ENCODE measurements around the gene TEX19.

Gene TEX19

DNA sequence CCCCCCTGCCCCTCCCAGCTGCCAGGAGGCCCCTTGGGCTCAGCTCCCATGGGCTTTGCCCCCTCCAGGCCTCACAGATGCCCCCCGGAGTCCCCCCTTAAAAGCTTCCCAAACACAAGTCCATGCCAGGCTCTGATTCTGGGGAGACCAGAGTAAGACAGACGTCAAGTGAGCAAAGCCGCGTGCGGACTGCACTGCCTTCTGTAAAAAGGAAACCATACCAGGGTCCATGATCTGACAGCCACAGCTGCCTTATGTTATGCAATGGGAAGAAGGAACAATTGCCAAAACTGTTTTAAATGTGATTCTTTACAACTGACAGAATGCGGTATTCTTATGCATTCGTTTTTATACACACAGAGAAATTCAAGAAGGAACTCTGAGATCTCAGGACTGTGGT is 41.2 kb downstream of the TEX19 start:
- H3K14ac ChIP-seq (ENCODE audit: low read length in 2 of 2): no peak overlapping the region
- no peaks in the 10 kb centered on the region for H3K79me1 ChIP-seq (replicated peaks; ENCODE audit: low read length, poor library complexity, severe bottlenecking)
- H3K23ac ChIP-seq (ENCODE audit: low read length in 2 of 2): no peak overlapping the region
- no peak overlapping the region for H2BK120ac ChIP-seq (ENCODE audit: low read depth, low read length)
- no peak overlapping the region for H3K4ac ChIP-seq (ENCODE audit: low read depth in 1 of 2, low read length in 2 of 2)
- H3K9ac ChIP-seq (ENCODE audit: low read length): peak overlapping the region; percentile 65
- no peaks in the 10 kb centered on the region for H3K27me3 ChIP-seq (ENCODE audit: control insufficient read depth in 1 of 2, insufficient read depth in 1 of 2, low read length in 2 of 2)
- H2BK12ac ChIP-seq (ENCODE audit: low read length in 2 of 2): no peak overlapping the region
- no peak for DNase-seq
- H3K4me3 ChIP-seq (ENCODE audit: insufficient read depth in 1 of 2, low read depth in 1 of 2, low read length in 2 of 2): no peak overlapping the region
- H4K8ac ChIP-seq (ENCODE audit: low read length): no peak overlapping the region
- no peak overlapping the region for H2BK5ac ChIP-seq (ENCODE audit: low read depth, low read length, poor library complexity, severe bottlenecking)
- H3K4me2 ChIP-seq (ENCODE audit: low read length, poor library complexity, severe bottlenecking): no peak overlapping the region
- H2AFZ ChIP-seq (ENCODE audit: low read depth, low read length): no peak overlapping the region
- H3K18ac ChIP-seq (ENCODE audit: low read depth in 1 of 2, low read length in 2 of 2): no peak overlapping the region
- H4K91ac ChIP-seq (ENCODE audit: low read length): no peak overlapping the region
- H2AK5ac ChIP-seq (ENCODE audit: low read length, severe bottlenecking): no peak overlapping the region
- H3K4me1 ChIP-seq (ENCODE audit: control insufficient read depth, insufficient read depth, low read depth, low read length): peaks cover 51% of the 10 kb centered on the region
- H2BK15ac ChIP-seq (ENCODE audit: low read depth, poor library complexity, severe bottlenecking): no peak overlapping the region
- H3K27ac ChIP-seq (ENCODE audit: low read length, poor library complexity, severe bottlenecking): peak overlapping the region; percentile 7
- H3K9me3 ChIP-seq (ENCODE audit: control insufficient read depth, low read length): no peaks in the 10 kb centered on the region
- peaks cover 22 to 30% of the 10 kb centered on the region in 2 experiments for H3K36me3 ChIP-seq (ENCODE audit: control insufficient read depth in 1 of 2, insufficient read depth in 2 of 2, low read depth in 1 of 2, low read length in 2 of 2)
- WGBS: 93% methylated on average over 7 of the region's 7 CpGs

DNA sequence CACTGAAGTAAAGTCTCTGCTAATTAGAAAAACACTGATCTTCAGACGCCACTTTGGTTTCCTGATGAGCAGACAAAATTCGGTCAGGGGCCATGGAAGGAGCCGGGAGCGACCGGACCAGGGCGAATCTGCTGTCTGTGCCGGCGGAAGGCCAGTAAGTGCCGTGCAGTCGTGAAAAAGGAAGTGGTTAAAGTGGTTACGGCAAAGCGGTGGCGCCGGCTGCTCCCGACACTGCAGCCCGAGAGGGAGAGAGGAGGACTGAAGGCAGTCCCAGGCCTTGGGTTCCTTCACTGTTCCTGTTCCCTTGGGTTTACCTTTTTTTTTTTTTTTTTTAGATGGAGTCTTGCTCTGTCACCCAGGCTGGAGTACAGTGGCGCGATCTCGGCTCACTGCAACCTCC is 41.8 kb downstream of the TEX19 start:
- no peak overlapping the region for H2AFZ ChIP-seq (ENCODE audit: low read depth, low read length)
- H2BK12ac ChIP-seq (ENCODE audit: low read length in 2 of 2): no peak overlapping the region
- no peaks in the 10 kb centered on the region for H3K9me3 ChIP-seq (ENCODE audit: control insufficient read depth, low read length)
- H3K4me1 ChIP-seq (ENCODE audit: control insufficient read depth, insufficient read depth, low read depth, low read length): peaks cover 51% of the 10 kb centered on the region
- no peak for DNase-seq
- no peak overlapping the region for H3K18ac ChIP-seq (ENCODE audit: low read depth in 1 of 2, low read length in 2 of 2)
- no peak overlapping the region for H3K4ac ChIP-seq (ENCODE audit: low read depth in 1 of 2, low read length in 2 of 2)
- no peaks in the 10 kb centered on the region for H3K79me1 ChIP-seq (replicated peaks; ENCODE audit: low read length, poor library complexity, severe bottlenecking)
- 99% methylated on average over 10 of the region's 19 CpGs for WGBS
- H3K14ac ChIP-seq (ENCODE audit: low read length in 2 of 2): no peak overlapping the region
- no peak overlapping the region for H3K27ac ChIP-seq (ENCODE audit: low read length, poor library complexity, severe bottlenecking)
- H4K8ac ChIP-seq (ENCODE audit: low read length): no peak overlapping the region
- no peak overlapping the region for H3K4me2 ChIP-seq (ENCODE audit: low read length, poor library complexity, severe bottlenecking)
- no peak overlapping the region for H4K91ac ChIP-seq (ENCODE audit: low read length)
- no peak overlapping the region for H3K4me3 ChIP-seq (ENCODE audit: insufficient read depth in 1 of 2, low read depth in 1 of 2, low read length in 2 of 2)
- peaks cover 22 to 30% of the 10 kb centered on the region in 2 experiments for H3K36me3 ChIP-seq (ENCODE audit: control insufficient read depth in 1 of 2, insufficient read depth in 2 of 2, low read depth in 1 of 2, low read length in 2 of 2)
- H3K9ac ChIP-seq (ENCODE audit: low read length): no peak overlapping the region
- no peak overlapping the region for H2BK15ac ChIP-seq (ENCODE audit: low read depth, poor library complexity, severe bottlenecking)
- no peak overlapping the region for H2BK120ac ChIP-seq (ENCODE audit: low read depth, low read length)
- no peaks in the 10 kb centered on the region for H3K27me3 ChIP-seq (ENCODE audit: control insufficient read depth in 1 of 2, insufficient read depth in 1 of 2, low read length in 2 of 2)
- H2BK5ac ChIP-seq (ENCODE audit: low read depth, low read length, poor library complexity, severe bottlenecking): no peak overlapping the region
- no peak overlapping the region for H2AK5ac ChIP-seq (ENCODE audit: low read length, severe bottlenecking)
- no peak overlapping the region for H3K23ac ChIP-seq (ENCODE audit: low read length in 2 of 2)

DNA sequence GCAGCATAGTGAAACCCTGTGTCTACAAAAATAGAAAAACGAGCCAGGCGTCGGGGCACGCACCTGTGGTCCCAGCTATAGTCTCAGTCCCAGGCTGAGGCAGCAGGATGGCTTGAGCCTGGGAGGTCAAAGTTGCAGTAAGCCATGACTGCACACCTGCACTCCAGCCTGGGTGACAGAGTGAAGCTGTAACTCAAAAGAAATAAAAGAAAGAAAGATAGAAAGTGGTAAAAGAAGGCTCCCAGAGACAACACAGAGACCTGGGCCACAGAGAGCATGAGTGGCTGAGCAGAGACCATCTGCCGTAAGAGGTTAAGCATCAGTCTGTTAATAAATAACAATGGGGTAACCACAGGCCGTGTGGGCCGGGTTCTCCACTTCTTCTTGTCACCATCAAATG is 43.8 kb downstream of the TEX19 start:
- Histone ChIP-seq H3K4me1 (ENCODE audit: control insufficient read depth, insufficient read depth, low read depth, low read length) (peaks cover 55% of the 10 kb centered on the region), H3K14ac (ENCODE audit: low read length in 2 of 2) (no peak overlapping the region), H3K4me3 (ENCODE audit: insufficient read depth in 1 of 2, low read depth in 1 of 2, low read length in 2 of 2) (no peak overlapping the region), H4K8ac (ENCODE audit: low read length) (no peak overlapping the region), H2BK120ac (ENCODE audit: low read depth, low read length) (no peak overlapping the region), H3K9me3 (ENCODE audit: control insufficient read depth, low read length) (no peaks in the 10 kb centered on the region), H3K4ac (ENCODE audit: low read depth in 1 of 2, low read length in 2 of 2) (no peak overlapping the region), H3K36me3 (ENCODE audit: control insufficient read depth in 1 of 2, insufficient read depth in 2 of 2, low read depth in 1 of 2, low read length in 2 of 2) (peaks cover 25 to 29% of the 10 kb centered on the region in 2 experiments), H2AFZ (ENCODE audit: low read depth, low read length) (no peak overlapping the region), H2BK5ac (ENCODE audit: low read depth, low read length, poor library complexity, severe bottlenecking) (no peak overlapping the region), H3K27ac (ENCODE audit: low read length, poor library complexity, severe bottlenecking) (peak overlapping the region; percentile 67), H3K79me1 (replicated peaks; ENCODE audit: low read length, poor library complexity, severe bottlenecking) (peaks cover 5% of the 10 kb centered on the region), H3K4me2 (ENCODE audit: low read length, poor library complexity, severe bottlenecking) (peak overlapping the region; percentile 17), H4K91ac (ENCODE audit: low read length) (no peak overlapping the region), H2BK15ac (ENCODE audit: low read depth, poor library complexity, severe bottlenecking) (no peak overlapping the region), H3K27me3 (ENCODE audit: control insufficient read depth in 1 of 2, insufficient read depth in 1 of 2, low read length in 2 of 2) (no peaks in the 10 kb centered on the region), H2AK5ac (ENCODE audit: low read length, severe bottlenecking) (no peak overlapping the region), H3K23ac (ENCODE audit: low read length in 2 of 2) (no peak overlapping the region), H3K9ac (ENCODE audit: low read length) (no peak overlapping the region), H3K18ac (ENCODE audit: low read depth in 1 of 2, low read length in 2 of 2) (no peak overlapping the region), H2BK12ac (ENCODE audit: low read length in 2 of 2) (no peak overlapping the region)
- 91% methylated on average over 7 of the region's 7 CpGs for whole genome bisulfite sequencing
- no peak for DNase-seq

DNA sequence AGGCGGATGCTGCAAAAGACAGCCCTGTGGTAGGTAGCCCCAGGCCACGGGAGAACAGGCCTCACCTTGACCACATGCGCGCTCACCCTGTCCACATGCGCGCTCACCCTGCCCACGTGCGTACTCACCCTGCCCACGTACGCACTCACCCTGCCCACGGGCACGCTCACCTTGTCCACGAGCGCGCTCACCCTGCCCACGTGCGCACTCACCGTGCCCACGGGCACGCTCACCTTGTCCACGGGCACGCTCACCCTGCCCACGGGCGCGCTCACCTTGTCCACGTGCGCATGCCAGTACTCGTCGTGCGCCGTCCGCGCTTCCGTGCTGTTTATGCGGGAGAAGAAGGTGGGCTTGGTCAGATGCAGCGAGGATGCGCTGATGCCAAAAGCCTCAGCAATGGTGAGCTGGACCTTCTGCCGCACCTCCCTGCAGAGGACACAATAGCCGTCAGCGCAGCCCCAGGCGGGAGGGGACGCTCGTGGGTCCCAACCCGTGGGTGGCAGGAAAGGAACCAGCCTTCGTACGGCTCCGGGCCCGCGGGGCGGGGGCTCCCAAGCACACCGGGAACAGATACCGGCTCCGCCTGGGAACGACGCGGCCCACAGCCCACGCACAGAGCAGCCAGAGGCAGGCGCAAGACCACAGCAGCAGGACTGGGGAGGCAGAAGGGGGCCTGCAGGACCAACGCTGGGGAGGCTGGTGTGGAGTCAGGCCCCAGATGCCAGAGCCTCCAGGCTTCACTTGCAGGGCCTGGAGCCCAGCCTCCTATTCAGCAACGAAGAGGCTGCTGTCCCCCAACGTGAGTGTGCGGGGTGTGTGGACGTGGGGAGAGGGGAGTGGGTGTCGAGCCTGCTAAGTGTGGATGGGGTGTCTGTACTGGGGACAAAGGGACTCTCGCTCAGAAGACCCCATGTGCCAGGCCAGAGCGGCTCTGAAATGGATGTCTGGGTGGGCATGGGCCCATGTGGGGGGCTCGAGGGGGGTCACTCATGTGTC is 44.9 kb downstream of the TEX19 start:
- H2BK12ac ChIP-seq (ENCODE audit: low read length in 2 of 2): no peak overlapping the region
- H3K14ac ChIP-seq (ENCODE audit: low read length in 2 of 2): no peak overlapping the region
- H2AFZ ChIP-seq (ENCODE audit: low read depth, low read length): no peak overlapping the region
- H2BK15ac ChIP-seq (ENCODE audit: low read depth, poor library complexity, severe bottlenecking): no peak overlapping the region
- H2BK120ac ChIP-seq (ENCODE audit: low read depth, low read length): no peak overlapping the region
- H3K18ac ChIP-seq (ENCODE audit: low read depth in 1 of 2, low read length in 2 of 2): no peak overlapping the region
- DNase-seq: no peak
- no peak overlapping the region for H3K23ac ChIP-seq (ENCODE audit: low read length in 2 of 2)
- H3K9me3 ChIP-seq (ENCODE audit: control insufficient read depth, low read length): no peaks in the 10 kb centered on the region
- no peak overlapping the region for H3K27ac ChIP-seq (ENCODE audit: low read length, poor library complexity, severe bottlenecking)
- H3K9ac ChIP-seq (ENCODE audit: low read length): no peak overlapping the region
- H3K4me1 ChIP-seq (ENCODE audit: control insufficient read depth, insufficient read depth, low read depth, low read length): peaks cover 60% of the 10 kb centered on the region
- H3K4me3 ChIP-seq (ENCODE audit: insufficient read depth in 1 of 2, low read depth in 1 of 2, low read length in 2 of 2): no peak overlapping the region
- no peaks in the 10 kb centered on the region for H3K27me3 ChIP-seq (ENCODE audit: control insufficient read depth in 1 of 2, insufficient read depth in 1 of 2, low read length in 2 of 2)
- H2BK5ac ChIP-seq (ENCODE audit: low read depth, low read length, poor library complexity, severe bottlenecking): no peak overlapping the region
- peaks cover 6% of the 10 kb centered on the region for H3K79me1 ChIP-seq (replicated peaks; ENCODE audit: low read length, poor library complexity, severe bottlenecking)
- peak overlapping the region; percentile 71 for H2AK5ac ChIP-seq (ENCODE audit: low read length, severe bottlenecking)
- H3K4ac ChIP-seq (ENCODE audit: low read depth in 1 of 2, low read length in 2 of 2): no peak overlapping the region
- 98% methylated on average over 64 of the region's 67 CpGs for WGBS
- no peak overlapping the region for H4K8ac ChIP-seq (ENCODE audit: low read length)
- H3K36me3 ChIP-seq (ENCODE audit: control insufficient read depth in 1 of 2, insufficient read depth in 2 of 2, low read depth in 1 of 2, low read length in 2 of 2): peaks cover 29% of the 10 kb centered on the region in 2 experiments
- H3K4me2 ChIP-seq (ENCODE audit: low read length, poor library complexity, severe bottlenecking): no peak overlapping the region
- peak overlapping the region; percentile 22 for H4K91ac ChIP-seq (ENCODE audit: low read length)
